Spinal cord (tissue), 10 donors: ENCODE results near the gene SCN2B. TPM values are rescaled to one million over a fixed set of nuclear protein-coding genes. Genes with fewer than 3 reads are reported as not detected.

Experiments used
- DNase-seq, 6 donors: peaks; one replicate each; pipeline versions ENCODE4 v3.0.0 to v3.0.0-alpha.2; 2013 to 2015; ENCODE audit warnings: low spot score in 6 of 6, low read depth in 4 of 6
- H3K27ac ChIP-seq: one replicate; pipeline ENCODE4 v1.5.1; 2013; ENCODE audit warnings: low read depth, low read length, control low read depth
- H3K27me3 ChIP-seq: one replicate; pipeline ENCODE4 v1.6.1; 2013; ENCODE audit warnings: low read length; ENCODE audit not compliant: control insufficient read depth, insufficient read depth
- H3K36me3 ChIP-seq: one replicate; pipeline ENCODE4 v1.6.1; 2013; ENCODE audit warnings: low read length; ENCODE audit not compliant: control insufficient read depth, insufficient read depth
- H3K4me1 ChIP-seq: one replicate; pipeline ENCODE4 v1.6.1; 2013; ENCODE audit warnings: low read length; ENCODE audit not compliant: control insufficient read depth, insufficient read depth
- H3K4me3 ChIP-seq: one replicate; pipeline ENCODE4 v1.5.1; 2013; ENCODE audit warnings: low read depth, low read length, control low read depth
- H3K9me3 ChIP-seq: one replicate; pipeline ENCODE4 v1.6.1; 2013; ENCODE audit warnings: low read length; ENCODE audit not compliant: control insufficient read depth, insufficient read depth
- WGBS: methylation state at CpG from one replicate; pipeline ENCODE4 v1.1.5; 2013; ENCODE audit warnings: missing lambda C conversion rate; ENCODE audit not compliant: insufficient coverage; 5-methylcytosine and 5-hydroxymethylcytosine counted together
- polyA plus RNA-seq, 2 donors: library from polyadenylated mRNA; unstranded; fragments of 120-200 nt; gene quantifications; one replicate each; pipeline ENCODE4 v1.2.1, GENCODE V29; 2013; ENCODE audit not compliant: insufficient read length in 2 of 2
- total RNA-seq, 2 donors: library from RNA; depleted of rRNA in 1 of 2; stranded (reverse); fragments of 120-200 nt in 1 of 2; fragments of >200 nt in 1 of 2; gene quantifications; one replicate each; pipeline versions ENCODE4 v1.2.3 to v1.2.4, GENCODE V29; 2013 to 2014
- donor health status: healthy.

The SCN2B gene
- total and polyA plus RNA-seq, 4 donors: 12.6 to 24.6 (median 14.4) TPM

GRCh38 chr11:118168751-118169150, 7.7 kb downstream of the SCN2B start:
- H3K9me3 ChIP-seq: no peaks in the 10 kb centered on the region
- H3K4me1 ChIP-seq: peaks cover 23% of the 10 kb centered on the region
- 89% methylated on average over 1 of the region's 3 CpGs for WGBS
- no peak overlapping the region for H3K4me3 ChIP-seq
- no peak for DNase-seq
- peaks cover 12% of the 10 kb centered on the region for H3K27me3 ChIP-seq
- no peak overlapping the region for H3K27ac ChIP-seq
- peaks cover 30% of the 10 kb centered on the region for H3K36me3 ChIP-seq

GRCh38 chr11:118168316-118168715, 8.1 kb downstream of the SCN2B start:
- peaks cover 30% of the 10 kb centered on the region for H3K36me3 ChIP-seq
- WGBS: 92% methylated on average over 8 of the region's 8 CpGs
- no peak overlapping the region for H3K27ac ChIP-seq
- H3K4me3 ChIP-seq: no peak overlapping the region
- H3K9me3 ChIP-seq: no peaks in the 10 kb centered on the region
- peaks cover 12% of the 10 kb centered on the region for H3K27me3 ChIP-seq
- DNase-seq: no peak
- H3K4me1 ChIP-seq: peaks cover 23% of the 10 kb centered on the region

GRCh38 chr11:118167906-118168305, 8.5 kb downstream of the SCN2B start:
- Histone ChIP-seq H3K36me3 (peaks cover 30% of the 10 kb centered on the region), H3K9me3 (no peaks in the 10 kb centered on the region), H3K27me3 (peaks cover 12% of the 10 kb centered on the region), H3K27ac (no peak overlapping the region), H3K4me1 (peaks cover 23% of the 10 kb centered on the region), H3K4me3 (no peak overlapping the region)
- 85% methylated on average over 5 of the region's 12 CpGs for WGBS
- DNase-seq: no peak

- peaks cover 30% of the 10 kb centered on the region for H3K36me3 ChIP-seq
- no peak overlapping the region for H3K4me3 ChIP-seq
- DNase-seq: no peak
- H3K4me1 ChIP-seq: peaks cover 17% of the 10 kb centered on the region
- H3K9me3 ChIP-seq: no peaks in the 10 kb centered on the region
- H3K27ac ChIP-seq: no peak overlapping the region
- H3K27me3 ChIP-seq: peaks cover 12% of the 10 kb centered on the region
- WGBS: no CpG with 5 or more reads among the region's 2 CpGs
Measured at GRCh38 chr11:118167253-118167652, 9.2 kb downstream of the SCN2B start.

GRCh38 chr11:118166641-118167040, 9.8 kb downstream of the SCN2B start:
- Histone ChIP-seq H3K4me1 (peaks cover 11% of the 10 kb centered on the region), H3K4me3 (no peak overlapping the region), H3K27me3 (peaks cover 12% of the 10 kb centered on the region), H3K36me3 (peaks cover 30% of the 10 kb centered on the region), H3K9me3 (no peaks in the 10 kb centered on the region), H3K27ac (no peak overlapping the region)
- no peak for DNase-seq
- 85% methylated on average over 11 of the region's 17 CpGs for WGBS

GRCh38 chr11:118164885-118165284, 11.6 kb downstream of the SCN2B start:
- H3K4me3 ChIP-seq: no peak overlapping the region
- no peaks in the 10 kb centered on the region for H3K4me1 ChIP-seq
- peaks cover 30% of the 10 kb centered on the region for H3K36me3 ChIP-seq
- H3K27ac ChIP-seq: no peak overlapping the region
- no peak for DNase-seq
- H3K9me3 ChIP-seq: no peaks in the 10 kb centered on the region
- WGBS: no CpG with 5 or more reads among the region's 2 CpGs
- H3K27me3 ChIP-seq: no peaks in the 10 kb centered on the region

GRCh38 chr11:118163494-118163893, 12.9 kb downstream of the SCN2B start:
- no peak overlapping the region for H3K4me3 ChIP-seq
- peaks cover 12% of the 10 kb centered on the region for H3K27me3 ChIP-seq
- H3K27ac ChIP-seq: no peak overlapping the region
- DNase-seq: no peak
- H3K4me1 ChIP-seq: no peaks in the 10 kb centered on the region
- no peaks in the 10 kb centered on the region for H3K9me3 ChIP-seq
- H3K36me3 ChIP-seq: peaks cover 27% of the 10 kb centered on the region
- WGBS: 44% methylated on average over 3 of the region's 5 CpGs

- no peak overlapping the region for H3K4me3 ChIP-seq
- H3K9me3 ChIP-seq: no peaks in the 10 kb centered on the region
- H3K27me3 ChIP-seq: peaks cover 18% of the 10 kb centered on the region
- DNase-seq: no peak
- H3K4me1 ChIP-seq: no peaks in the 10 kb centered on the region
- WGBS: 75% methylated on average over 1 of the region's 3 CpGs
- H3K27ac ChIP-seq: no peak overlapping the region
- peaks cover 20% of the 10 kb centered on the region for H3K36me3 ChIP-seq
Measured at GRCh38 chr11:118162846-118163245, 13.6 kb downstream of the SCN2B start.

GRCh38 chr11:118161786-118162185, 14.7 kb downstream of the SCN2B start:
- no peak for DNase-seq
- Histone ChIP-seq H3K27ac (no peak overlapping the region), H3K9me3 (no peaks in the 10 kb centered on the region), H3K4me3 (no peak overlapping the region), H3K36me3 (peaks cover 16% of the 10 kb centered on the region), H3K4me1 (peaks cover 10% of the 10 kb centered on the region), H3K27me3 (peaks cover 29% of the 10 kb centered on the region)
- 69% methylated on average over 6 of the region's 6 CpGs for WGBS

GRCh38 chr11:118157186-118157895, 19.1 kb downstream of the SCN2B start:
- H3K27me3 ChIP-seq: peaks cover 67% of the 10 kb centered on the region

More at GRCh38 chr11:118157186-118157895, 19.1 kb downstream of the SCN2B start:
- no peak for DNase-seq
- WGBS: 24% methylated on average over 6 of the region's 10 CpGs
- no peak overlapping the region for H3K27ac ChIP-seq
- H3K4me3 ChIP-seq: no peak overlapping the region
- H3K36me3 ChIP-seq: no peaks in the 10 kb centered on the region
- peaks cover 36% of the 10 kb centered on the region for H3K4me1 ChIP-seq
- no peaks in the 10 kb centered on the region for H3K9me3 ChIP-seq
